ENCODE results near the gene PTBP1.

PTBP1 gene

DNA sequence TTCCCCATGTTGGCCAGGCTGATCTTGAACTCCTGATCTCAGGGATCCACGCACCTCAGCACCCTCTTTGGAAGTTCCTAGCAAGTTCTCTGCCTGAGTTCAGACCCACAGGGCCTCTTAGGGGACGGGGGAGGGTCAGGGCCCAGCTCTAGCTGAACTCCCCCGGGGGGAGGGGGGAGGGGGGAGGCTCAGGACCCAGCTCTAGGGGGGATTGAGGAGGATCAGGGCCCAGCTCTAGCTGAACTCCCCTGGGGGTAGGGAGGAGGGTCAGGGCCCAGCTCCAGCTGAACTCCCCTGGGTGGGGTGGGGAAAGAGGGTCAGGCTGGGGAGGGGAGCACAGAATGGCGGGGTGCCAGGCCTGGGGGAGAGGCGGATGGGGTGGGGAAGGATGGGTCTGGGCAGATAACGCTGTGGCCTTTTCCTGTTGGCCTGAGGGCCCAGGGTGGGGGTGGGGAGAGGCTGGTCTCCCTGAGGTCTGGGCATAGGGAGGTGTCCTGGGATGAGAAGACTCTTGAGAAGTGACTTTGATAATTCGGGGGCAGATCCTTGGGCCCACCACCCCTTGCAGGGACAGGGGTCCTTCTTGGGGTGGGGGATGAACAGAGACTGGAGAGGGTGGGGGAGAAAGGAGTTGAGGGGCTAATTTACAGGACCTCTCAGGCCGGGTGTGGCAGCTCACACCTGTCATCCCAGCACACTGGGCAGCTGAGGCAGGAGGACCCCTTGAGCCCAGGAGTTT is 5.5 kb upstream of the PTBP1 start:
- H3K4me3 ChIP-seq (ENCODE audit: low read depth, low read length): no peak overlapping the region
- no peaks in the 10 kb centered on the region for H3K9me3 ChIP-seq (ENCODE audit: control insufficient read depth, insufficient read depth, low read length)
- H3K4me1 ChIP-seq (ENCODE audit: control insufficient read depth, insufficient read depth, low read length): no peaks in the 10 kb centered on the region
- no peaks in the 10 kb centered on the region for H3K36me3 ChIP-seq (ENCODE audit: control insufficient read depth, insufficient read depth, low read length)
- H3K9ac ChIP-seq (ENCODE audit: low read depth, low read length): no peak overlapping the region
- H3K27me3 ChIP-seq (ENCODE audit: control insufficient read depth, insufficient read depth, low read length): no peaks in the 10 kb centered on the region

DNA sequence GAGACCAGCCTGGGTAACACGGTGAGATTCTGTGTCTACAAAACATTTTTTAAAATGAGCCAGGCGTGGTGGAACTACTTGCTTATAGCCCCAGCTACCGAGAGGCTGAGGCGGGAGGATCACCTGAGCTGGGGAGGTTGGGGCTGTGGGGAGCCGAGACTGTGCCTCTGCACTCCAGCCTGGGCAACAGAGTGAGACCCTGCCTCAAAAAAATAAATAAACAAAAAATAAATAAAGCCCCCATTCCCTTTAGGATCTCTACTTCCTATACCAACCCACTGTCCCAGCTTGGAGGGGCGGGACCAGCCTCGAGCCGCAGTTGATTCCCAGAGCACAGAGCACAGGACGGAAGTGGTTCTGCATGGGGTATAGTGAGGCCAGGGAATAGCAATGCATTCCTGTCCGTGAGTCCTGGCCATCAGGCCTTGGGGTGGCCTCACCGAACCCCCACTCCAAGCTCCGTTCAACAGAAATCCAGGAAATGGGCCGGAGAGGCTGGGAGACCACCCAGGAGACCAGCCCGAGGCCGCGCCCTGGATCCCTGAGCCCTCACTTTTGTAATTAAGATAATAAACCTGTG is 4.9 kb upstream of the PTBP1 start:
- no peaks in the 10 kb centered on the region for H3K36me3 ChIP-seq (ENCODE audit: control insufficient read depth, insufficient read depth, low read length)
- no peak overlapping the region for H3K4me3 ChIP-seq (ENCODE audit: low read depth, low read length)
- no peaks in the 10 kb centered on the region for H3K9me3 ChIP-seq (ENCODE audit: control insufficient read depth, insufficient read depth, low read length)
- H3K27me3 ChIP-seq (ENCODE audit: control insufficient read depth, insufficient read depth, low read length): no peaks in the 10 kb centered on the region
- H3K4me1 ChIP-seq (ENCODE audit: control insufficient read depth, insufficient read depth, low read length): no peaks in the 10 kb centered on the region
- no peak overlapping the region for H3K9ac ChIP-seq (ENCODE audit: low read depth, low read length)

DNA sequence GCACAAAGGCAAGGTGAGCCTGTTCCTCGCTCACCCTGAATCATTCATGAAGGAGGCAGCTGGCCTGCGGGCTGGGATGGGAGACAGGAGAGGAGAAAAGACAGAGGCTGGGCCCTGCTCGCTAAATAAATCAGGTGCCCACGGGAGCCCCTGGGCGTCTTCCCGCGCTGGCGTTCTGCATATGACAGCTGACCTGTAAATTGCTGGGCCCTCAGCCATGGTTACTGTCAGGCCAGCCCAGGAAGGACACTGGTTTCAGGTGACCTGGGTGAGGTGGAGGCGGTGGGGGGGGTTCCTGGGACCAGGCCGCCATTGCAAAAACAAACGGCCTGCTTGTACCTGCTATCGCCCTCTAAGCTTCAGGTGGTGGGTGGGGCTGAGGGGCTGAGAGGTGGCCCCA is 3.4 kb upstream of the PTBP1 start:
- no peaks in the 10 kb centered on the region for H3K27me3 ChIP-seq (ENCODE audit: control insufficient read depth, insufficient read depth, low read length)
- no peaks in the 10 kb centered on the region for H3K36me3 ChIP-seq (ENCODE audit: control insufficient read depth, insufficient read depth, low read length)
- no peak overlapping the region for H3K4me3 ChIP-seq (ENCODE audit: low read depth, low read length)
- H3K4me1 ChIP-seq (ENCODE audit: control insufficient read depth, insufficient read depth, low read length): no peaks in the 10 kb centered on the region
- H3K9me3 ChIP-seq (ENCODE audit: control insufficient read depth, insufficient read depth, low read length): no peaks in the 10 kb centered on the region
- no peak overlapping the region for H3K9ac ChIP-seq (ENCODE audit: low read depth, low read length)

DNA sequence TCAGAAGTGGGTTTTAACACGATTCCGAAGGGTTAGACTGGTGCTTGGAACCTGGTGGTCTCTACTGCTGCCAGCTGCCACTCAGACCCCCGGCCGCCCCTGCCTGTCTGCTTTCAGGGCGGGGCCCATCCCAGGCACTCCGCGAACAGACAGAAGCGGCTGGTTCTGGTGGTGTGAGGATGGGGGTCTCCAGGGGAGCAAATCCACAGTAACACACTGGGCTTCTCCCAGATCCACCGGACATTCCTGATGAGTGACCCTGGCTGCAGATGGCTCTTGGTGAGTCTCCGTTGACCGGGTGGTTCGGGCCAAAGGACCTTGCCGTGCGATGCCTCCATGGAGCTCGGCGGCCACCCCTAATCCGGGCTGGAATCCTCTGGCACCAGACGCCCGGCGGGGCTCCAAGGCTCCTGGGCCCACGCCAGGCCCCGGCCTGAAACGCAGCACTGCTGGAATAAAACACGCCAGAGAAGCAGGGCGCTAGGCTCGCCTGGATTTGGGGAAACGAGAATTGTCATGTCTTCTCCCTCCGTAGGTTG is 2.1 kb upstream of the PTBP1 start:
- no peak overlapping the region for H3K4me3 ChIP-seq (ENCODE audit: low read depth, low read length)
- no peak overlapping the region for H3K9ac ChIP-seq (ENCODE audit: low read depth, low read length)
- peaks cover 11% of the 10 kb centered on the region for H3K36me3 ChIP-seq (ENCODE audit: control insufficient read depth, insufficient read depth, low read length)
- no peaks in the 10 kb centered on the region for H3K9me3 ChIP-seq (ENCODE audit: control insufficient read depth, insufficient read depth, low read length)
- H3K4me1 ChIP-seq (ENCODE audit: control insufficient read depth, insufficient read depth, low read length): peaks cover 6% of the 10 kb centered on the region
- no peaks in the 10 kb centered on the region for H3K27me3 ChIP-seq (ENCODE audit: control insufficient read depth, insufficient read depth, low read length)

DNA sequence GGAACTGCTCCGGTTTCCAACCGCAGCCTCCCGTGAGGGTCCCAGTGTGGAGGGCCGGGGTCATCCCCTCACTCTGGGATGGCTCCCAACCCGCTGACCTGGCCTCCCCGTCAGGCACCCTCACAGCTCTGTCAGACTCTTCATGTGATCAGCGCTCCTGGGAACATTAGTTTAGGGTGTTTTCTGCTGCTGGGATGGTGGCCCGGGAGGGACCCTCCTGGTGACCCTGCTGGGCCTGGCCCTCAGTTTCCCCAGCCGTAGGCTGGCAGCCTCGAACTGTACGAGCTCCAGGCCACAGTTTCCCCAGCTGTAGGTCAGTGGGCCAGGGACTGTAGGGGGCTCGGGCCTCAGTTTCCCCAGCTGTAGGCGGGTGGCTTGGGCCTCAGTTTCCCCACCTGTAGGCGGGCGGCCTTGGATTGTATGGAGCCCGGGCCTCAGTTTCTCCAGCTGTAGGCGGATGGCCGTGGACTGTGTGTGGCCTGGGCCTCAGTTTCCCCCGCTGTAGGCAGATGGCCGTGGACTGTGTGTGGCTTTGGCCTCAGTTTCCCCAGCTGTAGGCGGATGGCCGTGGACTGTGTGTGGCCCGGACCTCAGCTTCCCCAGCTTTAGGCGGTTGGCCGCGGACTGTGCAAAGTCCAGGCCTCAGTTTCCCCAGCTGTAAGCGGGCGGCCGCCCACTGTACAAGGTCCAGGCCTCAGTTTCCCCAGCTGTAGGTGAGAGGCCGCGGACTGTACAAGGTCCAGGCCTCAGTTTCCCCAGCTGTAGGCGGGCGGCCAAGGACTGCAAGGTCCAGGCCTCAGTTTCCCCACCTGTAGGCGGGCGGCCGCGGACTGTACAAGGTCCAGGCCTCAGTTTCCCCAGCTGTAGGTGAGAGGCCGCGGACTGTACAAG is 1.3 kb upstream of the PTBP1 start:
- Histone ChIP-seq H3K4me3 (ENCODE audit: low read depth, low read length) (no peak overlapping the region), H3K36me3 (ENCODE audit: control insufficient read depth, insufficient read depth, low read length) (peaks cover 19% of the 10 kb centered on the region), H3K9ac (ENCODE audit: low read depth, low read length) (no peak overlapping the region), H3K4me1 (ENCODE audit: control insufficient read depth, insufficient read depth, low read length) (peaks cover 12% of the 10 kb centered on the region), H3K27me3 (ENCODE audit: control insufficient read depth, insufficient read depth, low read length) (no peaks in the 10 kb centered on the region), H3K9me3 (ENCODE audit: control insufficient read depth, insufficient read depth, low read length) (no peaks in the 10 kb centered on the region)

DNA sequence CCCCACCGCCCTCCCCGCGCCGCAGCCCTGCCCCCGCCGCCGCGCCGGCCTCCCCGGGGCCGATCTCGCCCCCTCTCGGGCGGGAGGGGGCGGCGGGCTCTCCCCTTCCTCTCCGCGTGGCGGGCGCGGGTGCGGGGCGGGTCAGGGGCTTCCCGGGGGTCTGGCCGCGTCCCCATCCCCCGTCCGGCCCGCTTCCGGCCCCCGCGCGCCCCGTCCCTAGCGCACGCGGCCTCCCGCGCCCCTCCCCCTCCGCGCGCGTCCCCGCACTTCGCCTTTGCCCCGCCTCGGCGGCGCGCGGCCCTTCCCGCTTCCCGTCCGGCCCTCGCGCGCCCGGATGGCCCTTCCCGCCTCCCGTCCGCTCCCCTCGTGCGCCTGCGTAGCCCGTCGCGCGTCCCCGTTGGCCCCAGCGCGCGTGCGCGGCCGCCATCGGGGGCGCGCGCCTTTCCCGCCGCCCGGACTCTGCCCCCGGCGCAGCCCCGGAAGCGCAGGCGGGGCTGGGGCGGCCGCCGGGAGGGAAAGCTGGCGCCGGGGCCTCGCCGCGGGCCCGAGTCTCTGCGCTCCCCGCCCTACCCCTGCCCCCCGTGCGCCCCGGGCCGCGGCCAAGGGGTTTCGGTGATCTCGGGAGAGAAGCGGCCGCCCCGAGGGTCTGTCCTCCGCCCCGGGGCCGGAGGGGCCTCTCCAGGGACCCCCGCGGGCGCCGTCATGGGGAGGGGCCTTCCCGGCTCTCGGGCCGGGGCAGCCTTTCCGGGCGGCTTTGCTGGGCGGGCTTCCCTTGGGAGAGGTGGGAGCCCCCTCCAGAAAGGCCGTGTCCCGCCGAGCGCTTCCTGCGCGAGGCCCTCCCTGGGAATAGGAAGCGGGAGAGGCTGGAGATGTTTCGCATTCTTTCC is 519 bp downstream of the PTBP1 start:
- H3K36me3 ChIP-seq (ENCODE audit: control insufficient read depth, insufficient read depth, low read length): peaks cover 29% of the 10 kb centered on the region
- H3K4me1 ChIP-seq (ENCODE audit: control insufficient read depth, insufficient read depth, low read length): peaks cover 14% of the 10 kb centered on the region
- H3K9ac ChIP-seq (ENCODE audit: low read depth, low read length): peak overlapping the region; percentile 75
- H3K4me3 ChIP-seq (ENCODE audit: low read depth, low read length): peak overlapping the region; percentile 65
- H3K27me3 ChIP-seq (ENCODE audit: control insufficient read depth, insufficient read depth, low read length): no peaks in the 10 kb centered on the region
- H3K9me3 ChIP-seq (ENCODE audit: control insufficient read depth, insufficient read depth, low read length): no peaks in the 10 kb centered on the region

DNA sequence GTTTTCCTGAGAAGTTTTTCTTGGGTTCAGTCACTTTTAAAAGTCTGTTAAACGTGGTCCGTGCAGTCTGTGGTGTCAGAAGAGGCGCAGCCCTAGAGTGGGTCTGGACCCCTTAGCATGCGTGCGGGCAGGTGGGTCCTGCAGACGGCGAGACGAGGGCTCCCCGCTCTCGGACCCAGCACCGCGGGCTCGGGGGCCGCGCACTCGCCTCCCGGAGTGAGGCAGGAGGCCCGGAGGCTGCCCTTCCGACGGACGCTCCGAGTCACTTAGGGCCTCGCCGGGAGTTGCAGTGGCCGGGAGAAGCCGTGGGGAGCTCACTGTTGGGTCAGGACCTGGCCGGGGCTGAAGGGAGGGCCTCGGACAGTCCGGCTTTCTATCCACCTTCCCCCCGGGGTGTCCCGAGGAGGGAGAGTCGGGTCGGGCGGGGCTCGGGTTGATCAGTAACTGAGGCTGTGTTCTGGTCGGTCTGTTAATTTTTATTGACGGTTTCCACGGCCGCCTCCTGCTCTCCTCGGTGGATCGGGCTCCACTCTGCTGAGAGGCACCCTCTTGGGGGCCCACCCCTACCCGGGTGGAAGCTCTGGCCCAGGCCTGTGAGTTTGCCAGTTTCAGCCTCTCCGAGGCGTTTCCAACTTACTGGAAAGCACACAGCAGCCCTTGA is 1.3 kb downstream of the PTBP1 start:
- Histone ChIP-seq H3K4me3 (ENCODE audit: low read depth, low read length) (peak overlapping the region; percentile 65), H3K9ac (ENCODE audit: low read depth, low read length) (peak overlapping the region; percentile 75), H3K36me3 (ENCODE audit: control insufficient read depth, insufficient read depth, low read length) (peaks cover 37% of the 10 kb centered on the region), H3K4me1 (ENCODE audit: control insufficient read depth, insufficient read depth, low read length) (peaks cover 14% of the 10 kb centered on the region), H3K9me3 (ENCODE audit: control insufficient read depth, insufficient read depth, low read length) (no peaks in the 10 kb centered on the region), H3K27me3 (ENCODE audit: control insufficient read depth, insufficient read depth, low read length) (no peaks in the 10 kb centered on the region)

DNA sequence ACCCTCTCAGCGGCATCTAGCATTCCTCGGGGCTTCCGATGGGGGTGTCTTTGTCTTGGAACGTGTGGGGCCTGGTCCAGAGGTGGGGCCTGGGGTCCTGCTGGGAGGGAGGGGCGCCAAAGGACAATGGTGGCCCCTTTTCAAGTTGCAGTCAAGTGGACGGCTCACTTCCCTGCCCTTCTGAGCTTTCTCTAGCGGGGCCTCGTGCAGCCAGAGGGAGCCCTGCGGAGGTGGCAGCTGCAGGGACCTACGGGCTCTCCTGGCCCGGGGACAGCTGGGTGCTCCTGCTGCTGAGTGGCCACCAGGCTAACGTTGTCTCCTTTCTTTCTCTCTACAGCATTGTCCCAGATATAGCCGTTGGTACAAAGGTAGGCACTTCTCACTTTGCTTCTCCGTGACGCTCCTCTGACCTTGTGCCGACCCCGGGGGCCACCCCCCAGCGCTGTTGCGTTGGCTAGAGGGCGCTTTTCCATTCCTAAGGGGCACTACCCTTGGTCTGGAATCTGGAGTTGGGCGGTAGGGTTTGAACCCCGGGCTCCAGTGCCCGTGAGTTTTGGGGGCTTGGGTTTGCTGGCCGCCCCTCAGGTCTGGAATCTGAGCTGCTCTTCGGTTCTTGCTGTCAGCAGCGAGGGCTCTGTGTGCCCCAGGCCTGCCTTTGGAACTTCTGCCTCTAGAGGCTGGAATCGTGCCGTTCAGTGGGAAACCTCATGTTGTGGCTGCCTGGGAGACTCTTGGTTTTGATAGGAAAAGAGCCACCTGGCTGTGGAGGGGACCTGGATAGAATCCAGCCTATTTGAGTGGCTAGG is 2.0 kb downstream of the PTBP1 start:
- H3K9ac ChIP-seq (ENCODE audit: low read depth, low read length): peak overlapping the region; percentile 75
- H3K27me3 ChIP-seq (ENCODE audit: control insufficient read depth, insufficient read depth, low read length): no peaks in the 10 kb centered on the region
- H3K9me3 ChIP-seq (ENCODE audit: control insufficient read depth, insufficient read depth, low read length): no peaks in the 10 kb centered on the region
- H3K4me3 ChIP-seq (ENCODE audit: low read depth, low read length): peak overlapping the region; percentile 65
- peaks cover 14% of the 10 kb centered on the region for H3K4me1 ChIP-seq (ENCODE audit: control insufficient read depth, insufficient read depth, low read length)
- peaks cover 44% of the 10 kb centered on the region for H3K36me3 ChIP-seq (ENCODE audit: control insufficient read depth, insufficient read depth, low read length)

DNA sequence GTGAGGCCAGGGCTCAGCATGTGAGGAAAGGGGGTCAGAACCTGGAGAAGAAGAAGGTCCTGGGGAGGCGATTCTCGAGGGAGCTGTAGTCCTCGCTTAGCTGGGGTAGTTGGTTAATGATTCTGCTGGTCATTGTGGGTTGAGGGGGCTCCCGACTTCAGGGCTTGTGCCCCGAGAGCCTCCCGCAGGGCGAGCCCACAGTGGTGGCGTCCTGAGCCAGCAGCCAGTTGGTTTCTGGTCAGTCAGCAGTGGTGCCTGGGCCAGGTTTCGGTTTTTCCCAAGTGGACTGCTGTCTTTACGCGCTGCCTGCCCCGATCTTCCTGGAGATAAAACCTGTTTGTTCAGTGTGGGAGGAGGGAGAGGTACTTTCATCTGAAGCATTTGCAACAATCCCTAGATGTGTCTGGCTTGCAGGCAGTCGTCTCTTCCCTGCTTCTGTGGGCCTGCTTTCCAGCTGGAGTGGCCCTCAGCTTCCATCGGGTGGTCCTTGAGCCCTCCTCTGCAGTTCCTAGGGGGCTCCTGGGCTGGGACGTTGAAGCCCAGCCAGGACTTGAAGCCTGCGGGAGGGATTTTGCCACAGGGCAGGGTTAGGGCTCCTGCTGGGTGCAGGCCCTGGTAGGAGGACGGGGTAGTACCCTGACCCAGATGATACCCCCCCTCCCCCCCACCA is 3.2 kb downstream of the PTBP1 start:
- H3K4me1 ChIP-seq (ENCODE audit: control insufficient read depth, insufficient read depth, low read length): peaks cover 14% of the 10 kb centered on the region
- peak overlapping the region; percentile 37 for H3K4me3 ChIP-seq (ENCODE audit: low read depth, low read length)
- no peaks in the 10 kb centered on the region for H3K9me3 ChIP-seq (ENCODE audit: control insufficient read depth, insufficient read depth, low read length)
- peaks cover 56% of the 10 kb centered on the region for H3K36me3 ChIP-seq (ENCODE audit: control insufficient read depth, insufficient read depth, low read length)
- peak overlapping the region; percentile 77 for H3K9ac ChIP-seq (ENCODE audit: low read depth, low read length)
- H3K27me3 ChIP-seq (ENCODE audit: control insufficient read depth, insufficient read depth, low read length): no peaks in the 10 kb centered on the region
